C4-2B (cell line): ENCODE data around the gene PPA2.
A peak's percentile ranks its signal among the peaks of the same experiment; 100 is the strongest.

ENCODE experiments used
- H3K27ac ChIP-seq: fragments of 450-650 bp; 2 replicates; pipeline ENCODE4 v1.5.1; 2017
- CTCF ChIP-seq: fragments of 450-650 bp; conservative IDR thresholded peaks from 2 replicates; pipeline ENCODE4 v1.5.1; 2017; ENCODE audit warnings: mild to moderate bottlenecking
- ZFX ChIP-seq: fragments of 450-650 bp; IDR thresholded peaks from 2 replicates; pipeline ENCODE4 v1.6.1; 2017

The PPA2 gene

GRCh38 chr4:105473324-105474098, at the start of gene PPA2:
TSS of gene PPA2 (minus strand) at chr4:105474062. CDS start at chr4:105474050, 12 bp downstream.
- peak within 1 kb of the TSS; percentile 98 for H3K27ac ChIP-seq
- TF ChIP-seq ZFX (peak; percentile 71), CTCF (no peak)

DNA sequence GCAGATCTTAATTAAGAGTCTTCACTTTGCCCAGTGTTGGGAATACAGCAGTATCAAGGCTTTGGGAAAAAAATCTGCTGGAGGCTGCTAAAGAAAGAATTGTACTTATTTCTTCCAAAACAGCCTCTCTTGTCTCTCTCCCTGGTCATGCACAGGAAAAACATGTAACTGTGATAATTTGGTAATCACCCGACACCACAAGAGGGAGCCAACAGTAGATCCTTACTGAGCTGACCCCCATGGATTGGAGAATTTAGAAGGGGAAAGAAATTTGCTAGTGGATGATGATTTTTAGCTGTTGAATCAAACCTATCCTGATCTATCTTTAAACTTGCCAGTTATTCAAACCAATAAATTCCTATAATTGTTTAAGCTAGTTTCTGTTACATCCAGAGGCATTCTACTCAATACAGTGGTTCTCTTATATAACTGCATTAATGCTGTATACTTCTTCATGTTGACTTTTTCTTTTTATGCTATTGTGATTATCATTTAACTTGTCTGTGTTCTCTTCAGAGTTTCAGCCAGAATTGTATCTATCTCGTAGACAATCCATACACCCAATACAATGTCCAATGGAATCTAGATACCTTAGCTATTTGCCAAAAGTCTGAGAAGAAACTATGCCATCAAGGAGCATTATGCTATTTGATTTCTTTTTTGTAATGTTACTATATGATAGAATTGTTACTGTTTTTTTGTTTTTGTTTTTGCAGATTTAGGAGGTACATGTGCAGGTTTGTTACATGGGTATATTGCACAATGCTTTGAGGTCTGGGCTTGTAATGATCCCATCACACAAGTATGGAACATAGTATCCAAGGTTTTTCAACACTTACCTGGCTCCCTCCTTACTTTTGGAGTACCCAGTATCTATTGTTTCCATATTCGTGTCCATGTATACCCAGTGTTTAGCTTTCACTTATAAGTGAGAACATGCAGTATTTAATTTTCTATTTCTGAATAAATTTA, 47.2 kb upstream of the PPA2 start:
- H3K27ac ChIP-seq = no peak overlapping the region
- TF ChIP-seq ZFX = no peak
- peak; percentile 81 for TF ChIP-seq CTCF

DNA sequence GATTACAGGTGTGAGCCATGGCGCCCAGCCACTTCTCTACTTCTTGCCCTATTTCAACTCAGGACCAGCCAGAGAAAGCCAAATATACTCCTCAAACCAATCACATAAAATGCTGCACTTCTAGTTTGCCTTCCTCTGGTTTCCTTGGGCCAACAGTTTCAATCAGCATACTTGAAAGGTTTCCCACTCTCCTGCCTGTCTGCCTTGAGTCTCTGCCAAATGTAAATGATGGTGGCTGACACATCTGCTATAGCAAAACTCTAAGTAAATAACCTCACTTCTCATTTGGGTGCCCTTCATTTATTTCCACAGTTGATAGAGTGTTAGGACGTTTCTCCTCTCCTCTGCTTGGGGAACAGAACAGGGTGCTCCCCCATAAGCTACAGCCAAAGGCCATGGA, 36.4 kb upstream of the PPA2 start:
- no peak for TF ChIP-seq CTCF
- TF ChIP-seq ZFX = no peak
- no peak overlapping the region for H3K27ac ChIP-seq

GRCh38 chr4:105509714-105510113, 35.9 kb upstream of the PPA2 start:
- TF ChIP-seq ZFX (no peak), CTCF (no peak)
- no peak overlapping the region for H3K27ac ChIP-seq

- TF ChIP-seq ZFX (no peak), CTCF (no peak)
- H3K27ac ChIP-seq = no peak overlapping the region
Measured at GRCh38 chr4:105509291-105509690, 35.4 kb upstream of the PPA2 start.

GRCh38 chr4:105504744-105505143, 30.9 kb upstream of the PPA2 start:
- no peak overlapping the region for H3K27ac ChIP-seq
- TF ChIP-seq ZFX = no peak
- no peak for TF ChIP-seq CTCF

DNA sequence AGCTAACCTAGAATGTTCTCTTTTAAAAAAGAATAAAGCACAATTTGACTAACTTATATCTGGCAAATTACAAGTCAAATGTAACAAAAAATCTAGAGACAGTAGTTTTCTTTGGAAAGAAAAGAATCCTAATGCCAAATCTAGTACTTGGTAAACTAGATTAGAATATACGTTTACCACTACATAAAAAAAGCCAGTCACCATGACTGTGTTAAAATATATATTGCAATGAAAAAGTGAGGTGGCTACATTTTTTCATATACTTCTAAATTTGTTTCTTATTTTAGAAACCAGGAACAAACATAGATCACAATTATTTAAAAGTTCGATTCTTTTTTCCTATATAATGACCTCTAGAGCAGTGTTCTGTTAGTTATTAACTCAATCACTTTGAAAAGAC, 29.6 kb upstream of the PPA2 start:
- no peak overlapping the region for H3K27ac ChIP-seq
- TF ChIP-seq ZFX (no peak), CTCF (no peak)
